ENCODE measurements around the gene ANXA11. TPM values are rescaled to one million over a fixed set of nuclear protein-coding genes. Genes with fewer than 3 reads are reported as not detected.
A peak's percentile ranks its signal among the peaks of the same experiment; 100 is the strongest.

The ANXA11 gene
- total and polyA plus RNA-seq, 8 donors: 90.9 to 298 (median 103) TPM

- Histone ChIP-seq H3K27ac (no peak overlapping the region), H3K4me1 (no peaks in the 10 kb centered on the region), H3K9me3 (no peaks in the 10 kb centered on the region), H3K27me3 (no peaks in the 10 kb centered on the region), H3K4me3 (no peak overlapping the region), H3K36me3 (no peaks in the 10 kb centered on the region)
- DNase-seq: no peak
- no peak for TF ChIP-seq CTCF (IDR thresholded peaks at IDR 0.05)
- ATAC-seq: no peak
- intact Hi-C loops (cut with DNase I): no loop called here
Measured at GRCh38 chr10:80118669-80119068, 86.7 kb downstream of the ANXA11 start.

- TF ChIP-seq CTCF (IDR thresholded peaks at IDR 0.05): no peak
- no peaks in the 10 kb centered on the region for H3K27me3 ChIP-seq
- peaks cover 3 to 19% of the 10 kb centered on the region in 2 donors for H3K9me3 ChIP-seq
- intact Hi-C loops (cut with DNase I): no loop called here
- no peaks in the 10 kb centered on the region for H3K36me3 ChIP-seq
- no peak overlapping the region for H3K27ac ChIP-seq
- H3K4me3 ChIP-seq: no peak overlapping the region
- ATAC-seq (no peak), DNase-seq (no peak)
- no peaks in the 10 kb centered on the region for H3K4me1 ChIP-seq
Measured at GRCh38 chr10:80110986-80111385, 94.4 kb downstream of the ANXA11 start.

- no peaks in the 10 kb centered on the region for H3K36me3 ChIP-seq
- TF ChIP-seq CTCF (IDR thresholded peaks at IDR 0.05): no peak
- intact Hi-C loops (cut with DNase I): no loop called here
- peaks cover 3 to 19% of the 10 kb centered on the region in 2 donors for H3K9me3 ChIP-seq
- H3K27me3 ChIP-seq: no peaks in the 10 kb centered on the region
- no peak overlapping the region for H3K4me3 ChIP-seq
- H3K27ac ChIP-seq: no peak overlapping the region
- no peaks in the 10 kb centered on the region for H3K4me1 ChIP-seq
- no peak for ATAC-seq
- DNase-seq: no peak
Measured at GRCh38 chr10:80108576-80109239, 96.6 kb downstream of the ANXA11 start.

GRCh38 chr10:80104066-80104926, 101.0 kb downstream of the ANXA11 start:
- ATAC-seq (peak; percentile 86), DNase-seq (peak in 2 of 4 donors; percentile 89 to 94)
- intact Hi-C loops (cut with DNase I): no loop called here
- Histone ChIP-seq H3K9me3 (peaks cover 3 to 15% of the 10 kb centered on the region in 2 donors), H3K4me3 (no peak overlapping the region), H3K27ac (peak overlapping the region; percentile 38 to 58), H3K36me3 (no peaks in the 10 kb centered on the region), H3K4me1 (no peaks in the 10 kb centered on the region), H3K27me3 (no peaks in the 10 kb centered on the region)
- TF ChIP-seq CTCF (IDR thresholded peaks at IDR 0.05): no peak

Other genes with a start within 250 kb of the ANXA11 start
- 10 to 100 TPM; 18.2 to 22.4 TPM for gene TMEM254, start 126.9 kb downstream of the ANXA11 start, total RNA-seq
- gene TMEM254, start 126.9 kb downstream of the ANXA11 start, polyA plus RNA-seq (ENCODE audit: insufficient read length in 6 of 6): 10 to 100 TPM; 41.1 to 45.7 (median 44.7) TPM
- 10 to 100 TPM; 35.0 to 53.8 TPM for gene PLAC9, start 72.8 kb downstream of the ANXA11 start, total RNA-seq
- gene PLAC9, start 72.8 kb downstream of the ANXA11 start, polyA plus RNA-seq (ENCODE audit: insufficient read length in 6 of 6): 10 to 100 TPM; 37.5 to 72.4 (median 50.6) TPM
- under 1 TPM; 0.38 to 0.76 TPM for gene MAT1A, start 84.1 kb upstream of the ANXA11 start, total RNA-seq
- gene MAT1A, start 84.1 kb upstream of the ANXA11 start, polyA plus RNA-seq (ENCODE audit: insufficient read length in 6 of 6): under 1 TPM; 0.33 to 0.78 (median 0.51) TPM
- gene DYDC1, start 151.2 kb upstream of the ANXA11 start, total RNA-seq: under 1 TPM in 1 of 2 donors, not detected in 1; 0.50 TPM
- gene DYDC1, start 151.2 kb upstream of the ANXA11 start, polyA plus RNA-seq (ENCODE audit: insufficient read length in 6 of 6): 1 to 10 TPM in 1 of 6 donors, under 1 TPM in 5; 0.22 to 1.6 (median 0.64) TPM
- gene DYDC2, start 151.2 kb upstream of the ANXA11 start, total RNA-seq: 1 to 10 TPM in 1 of 2 donors, not detected in 1; 3.0 TPM
- gene DYDC2, start 151.2 kb upstream of the ANXA11 start, polyA plus RNA-seq (ENCODE audit: insufficient read length in 6 of 6): 1 to 10 TPM in 5 of 6 donors, under 1 TPM in 1; 0.64 to 4.2 (median 2.9) TPM
- gene PRXL2A, start 203.0 kb upstream of the ANXA11 start, total RNA-seq: 10 to 100 TPM; 46.2 to 50.1 TPM
- gene PRXL2A, start 203.0 kb upstream of the ANXA11 start, polyA plus RNA-seq (ENCODE audit: insufficient read length in 6 of 6): 10 to 100 TPM; 74.5 to 96.9 (median 91.9) TPM
- gene TSPAN14, start 248.8 kb upstream of the ANXA11 start, total RNA-seq: 100 to 1,000 TPM; 116 to 158 TPM
- gene TSPAN14, start 248.8 kb upstream of the ANXA11 start, polyA plus RNA-seq (ENCODE audit: insufficient read length in 6 of 6): 10 to 100 TPM; 76.4 to 95.7 (median 84.3) TPM

Measured in left lung (tissue), 10 donors.